GM19467 (cell line): ENCODE data around the gene THOC6.
"Not testable (repeated sequence)": the region's sequence is repeated elsewhere in the genome, so short reads cannot be mapped to it uniquely, and the experiment has no call there.

ENCODE experiments used
- ATAC-seq: cut with Tn5 transposase; IDR thresholded peaks from one replicate; pipeline ENCODE4 v1.9.1; 2021; ENCODE audit warnings: mild to moderate bottlenecking, moderate library complexity; ENCODE audit not compliant: unreplicated experiment

Gene THOC6

DNA sequence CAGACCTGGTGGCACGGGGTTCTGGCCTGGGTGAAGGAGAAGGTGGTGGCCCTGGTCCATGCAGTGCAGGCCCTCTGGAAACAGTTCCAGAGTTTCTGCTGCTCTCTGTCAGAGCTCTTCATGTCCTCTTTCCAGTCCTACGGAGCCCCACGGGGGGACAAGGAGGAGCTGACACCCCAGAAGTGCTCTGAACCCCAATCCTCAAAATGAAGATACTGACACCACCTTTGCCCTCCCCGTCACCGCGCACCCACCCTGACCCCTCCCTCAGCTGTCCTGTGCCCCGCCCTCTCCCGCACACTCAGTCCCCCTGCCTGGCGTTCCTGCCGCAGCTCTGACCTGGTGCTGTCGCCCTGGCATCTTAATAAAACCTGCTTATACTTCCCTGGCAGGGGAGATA is 45.3 kb downstream of the THOC6 start:
- not testable (repeated sequence) for ATAC-seq

DNA sequence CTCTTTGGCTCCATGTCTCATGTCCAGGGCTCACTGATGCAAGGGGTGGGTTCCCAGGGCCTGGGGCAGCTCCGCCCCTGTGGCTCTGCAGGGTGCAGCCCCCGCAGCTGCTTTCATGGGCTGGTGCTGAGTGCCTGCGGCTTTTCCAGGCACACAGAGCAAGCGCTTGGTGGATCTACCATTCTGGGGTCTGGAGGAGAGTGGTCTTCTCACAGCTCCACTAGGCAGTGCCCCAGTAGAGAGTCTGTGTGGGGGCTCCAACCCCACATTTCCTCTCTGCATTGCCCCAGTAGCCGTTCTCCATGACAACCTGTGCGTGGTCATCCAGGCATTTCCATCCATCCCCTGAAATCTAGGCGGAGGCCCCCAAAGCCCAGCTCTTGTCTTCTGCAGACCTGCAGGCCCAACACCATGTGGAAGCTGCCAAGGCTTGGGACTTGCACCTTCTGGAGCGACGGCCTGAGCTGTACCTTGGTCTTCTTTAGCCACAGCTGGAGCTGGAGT is 46.8 kb downstream of the THOC6 start:
- ATAC-seq = no peak

DNA sequence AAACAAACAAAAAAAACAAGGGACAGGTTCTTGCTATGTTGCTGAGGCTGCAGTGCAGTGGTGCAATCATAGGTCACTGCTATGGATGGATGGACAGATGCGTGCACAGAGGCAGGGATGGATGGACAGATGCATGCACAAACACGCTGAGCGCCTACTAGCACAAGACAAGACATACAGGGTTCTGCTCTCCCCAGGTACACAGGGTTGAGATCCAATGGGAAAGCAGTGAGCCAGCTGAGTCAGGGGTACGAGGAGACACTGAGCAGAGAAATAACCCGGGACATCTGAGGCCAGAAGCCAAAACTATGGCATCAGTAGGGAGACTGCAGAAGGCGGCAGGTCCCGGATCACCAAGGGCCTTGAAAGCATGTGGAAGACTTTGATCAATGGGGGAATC is 47.8 kb downstream of the THOC6 start:
- ATAC-seq = no peak

DNA sequence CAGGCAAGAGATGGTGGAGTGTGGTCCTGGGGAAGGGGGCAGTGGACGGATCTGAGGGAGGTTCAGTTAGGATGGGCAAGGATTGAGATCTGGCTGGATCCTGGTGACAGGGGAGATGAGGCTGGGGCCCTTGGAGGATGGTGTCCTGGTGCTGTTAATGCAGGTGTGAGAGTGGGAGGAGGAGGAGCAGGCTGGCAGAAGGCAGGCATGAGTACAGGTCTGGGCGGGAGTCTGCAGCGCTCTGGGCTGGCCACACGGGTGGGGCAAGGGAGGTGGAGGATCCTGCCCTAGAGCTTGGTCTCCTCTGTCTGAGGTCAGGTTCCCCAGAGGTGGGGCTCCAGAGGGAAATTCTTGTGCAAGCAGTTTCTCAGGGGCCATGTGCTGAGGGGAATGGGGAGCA is 48.3 kb downstream of the THOC6 start:
- not testable (repeated sequence) for ATAC-seq

DNA sequence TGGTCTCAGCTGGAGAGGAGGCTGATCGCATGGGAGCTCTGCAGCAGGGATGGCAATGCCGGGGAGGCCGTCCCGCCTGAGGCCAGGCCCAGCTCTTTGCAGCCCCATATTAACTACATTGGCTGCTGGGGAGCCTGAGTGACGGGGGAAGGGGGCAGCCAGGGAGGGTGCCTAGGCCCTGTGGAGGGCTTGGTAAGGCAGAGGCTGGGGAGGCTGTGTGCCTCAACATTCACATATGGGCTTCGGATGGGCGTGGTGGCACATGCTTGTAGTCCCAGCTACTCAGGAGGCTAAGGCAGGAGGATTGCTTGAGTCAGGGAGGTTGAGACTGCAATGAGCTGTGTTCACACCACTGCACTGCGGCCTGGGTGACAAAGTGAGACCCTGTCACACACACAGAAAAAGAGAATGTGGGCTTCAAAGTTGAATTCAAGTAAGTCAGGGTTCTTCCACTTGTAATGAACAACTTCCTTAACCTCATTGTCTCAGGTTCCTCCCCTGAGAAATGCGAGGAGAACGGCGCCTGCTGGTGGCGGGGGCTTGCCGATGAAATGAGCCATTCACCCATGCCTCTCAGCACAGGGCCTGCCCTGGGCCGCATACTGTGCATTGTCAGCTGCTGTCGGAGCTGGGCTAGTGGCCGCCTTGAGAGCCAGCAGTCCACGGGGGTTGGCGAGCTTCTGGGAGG is 48.9 kb downstream of the THOC6 start:
- not testable (repeated sequence) for ATAC-seq

DNA sequence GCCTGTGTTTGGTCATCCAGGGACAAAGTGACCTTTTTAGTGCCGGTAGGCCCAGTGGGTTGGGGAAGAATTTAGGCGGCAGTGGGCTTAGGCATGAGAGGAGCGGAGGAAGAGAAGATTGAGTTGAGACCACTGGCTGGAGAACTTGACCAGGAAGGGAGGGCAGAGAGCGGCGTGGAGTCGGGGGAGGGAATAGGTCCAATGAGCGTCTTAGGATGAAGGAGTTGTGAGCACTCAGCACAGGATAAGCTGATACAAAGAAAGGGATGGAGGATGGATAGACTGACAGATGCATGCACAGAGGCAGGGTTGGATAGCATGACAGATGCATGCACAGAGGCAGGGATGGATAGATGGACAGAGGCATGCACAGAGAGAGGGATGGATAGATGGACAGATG is 49.6 kb downstream of the THOC6 start:
- no peak for ATAC-seq

DNA sequence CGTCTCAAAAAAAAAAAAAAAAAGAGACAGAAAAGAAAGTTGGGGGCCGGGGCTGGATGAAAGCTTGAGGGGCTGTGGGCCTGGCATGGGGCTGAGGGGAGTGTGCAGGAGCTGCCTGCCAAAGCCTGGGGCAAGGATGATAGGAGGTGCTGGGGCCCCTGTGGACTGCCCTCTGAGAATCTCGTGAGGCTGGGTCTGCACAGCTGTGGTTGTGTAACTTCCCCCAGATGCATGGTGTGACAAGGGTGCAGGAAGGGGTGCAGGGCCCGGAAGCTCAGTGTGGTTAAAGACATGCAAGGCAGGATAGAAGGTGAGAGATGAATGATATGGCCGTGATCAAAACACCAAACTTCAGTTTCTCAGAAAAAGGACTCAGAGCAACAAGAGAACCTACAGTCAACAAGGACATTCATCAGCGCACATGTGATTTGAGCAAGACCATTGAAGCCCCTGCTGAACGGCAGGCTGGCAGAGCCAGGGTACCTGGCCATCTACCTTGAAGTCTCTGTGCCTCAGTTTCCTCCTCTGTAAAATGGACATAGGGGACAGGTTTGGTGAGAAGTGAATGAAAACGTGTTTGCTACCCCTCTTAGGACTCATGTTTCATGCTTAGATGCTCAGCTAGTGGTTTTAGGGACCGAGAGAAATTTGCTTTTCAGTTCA is 51.2 kb downstream of the THOC6 start:
- peak; percentile 74 for ATAC-seq

DNA sequence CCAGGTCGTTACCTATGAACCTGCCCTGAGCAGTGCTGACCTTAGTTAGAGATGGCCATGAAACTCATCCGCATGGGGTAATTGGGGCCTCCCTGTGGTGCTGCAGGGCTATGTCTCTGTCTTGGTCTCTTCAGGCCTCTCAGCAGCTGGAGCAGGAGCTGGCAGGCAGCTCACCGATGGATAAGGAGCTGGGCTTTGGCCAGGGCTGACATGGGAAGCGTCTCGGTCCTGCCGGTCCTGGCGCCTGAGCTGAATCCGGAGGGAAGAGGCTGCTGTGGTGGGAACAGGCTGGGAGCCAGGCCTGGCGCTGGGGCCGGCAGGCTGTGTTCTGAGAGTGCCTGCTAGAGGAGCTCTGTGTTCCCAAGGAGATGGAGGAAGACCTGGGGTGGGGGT is 51.7 kb downstream of the THOC6 start:
- ATAC-seq = no peak

DNA sequence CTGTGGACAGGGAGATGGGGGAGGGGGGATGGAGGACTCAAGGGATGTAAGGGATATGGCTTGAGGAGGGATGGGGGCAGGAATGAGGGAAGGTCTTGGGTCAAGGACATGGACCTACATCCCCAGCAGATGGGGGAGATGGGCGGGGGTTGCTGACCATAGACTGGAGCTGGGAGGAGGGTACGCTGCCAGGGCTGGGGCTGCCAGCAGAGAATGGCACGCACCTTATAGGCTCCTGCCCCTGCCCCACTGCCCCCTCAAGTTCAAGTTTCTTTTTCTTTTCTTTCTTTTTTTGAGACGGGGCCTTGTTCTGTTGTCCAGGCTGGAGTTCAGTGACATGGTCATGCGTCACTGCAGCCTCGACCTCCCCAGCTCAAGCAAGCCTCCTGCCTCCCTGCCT is 52.1 kb downstream of the THOC6 start:
- ATAC-seq = not testable (repeated sequence)

DNA sequence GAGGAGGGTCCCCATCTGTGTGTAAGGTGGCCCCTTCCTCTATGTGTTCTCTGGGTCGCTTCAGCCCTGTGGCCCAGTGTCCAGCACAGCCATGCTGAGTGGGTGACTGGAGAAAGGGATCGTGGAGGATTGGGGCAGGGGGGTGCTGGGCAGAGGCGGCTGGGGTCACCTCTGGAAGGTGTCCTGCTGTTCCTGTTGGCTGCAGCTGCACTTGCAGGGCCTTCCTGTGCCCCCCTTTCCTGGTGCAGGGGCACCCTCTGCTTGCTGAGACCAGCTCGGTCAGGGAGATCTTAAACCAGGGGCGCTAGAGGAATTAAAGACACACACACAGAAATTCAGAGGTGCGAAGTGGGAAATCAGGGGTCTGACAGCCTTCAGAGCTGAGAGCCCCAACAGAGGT is 52.7 kb downstream of the THOC6 start:
- ATAC-seq = no peak
